ENCODE measurements around the gene THAP4.

The THAP4 gene, protein sequence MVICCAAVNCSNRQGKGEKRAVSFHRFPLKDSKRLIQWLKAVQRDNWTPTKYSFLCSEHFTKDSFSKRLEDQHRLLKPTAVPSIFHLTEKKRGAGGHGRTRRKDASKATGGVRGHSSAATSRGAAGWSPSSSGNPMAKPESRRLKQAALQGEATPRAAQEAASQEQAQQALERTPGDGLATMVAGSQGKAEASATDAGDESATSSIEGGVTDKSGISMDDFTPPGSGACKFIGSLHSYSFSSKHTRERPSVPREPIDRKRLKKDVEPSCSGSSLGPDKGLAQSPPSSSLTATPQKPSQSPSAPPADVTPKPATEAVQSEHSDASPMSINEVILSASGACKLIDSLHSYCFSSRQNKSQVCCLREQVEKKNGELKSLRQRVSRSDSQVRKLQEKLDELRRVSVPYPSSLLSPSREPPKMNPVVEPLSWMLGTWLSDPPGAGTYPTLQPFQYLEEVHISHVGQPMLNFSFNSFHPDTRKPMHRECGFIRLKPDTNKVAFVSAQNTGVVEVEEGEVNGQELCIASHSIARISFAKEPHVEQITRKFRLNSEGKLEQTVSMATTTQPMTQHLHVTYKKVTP

DNA sequence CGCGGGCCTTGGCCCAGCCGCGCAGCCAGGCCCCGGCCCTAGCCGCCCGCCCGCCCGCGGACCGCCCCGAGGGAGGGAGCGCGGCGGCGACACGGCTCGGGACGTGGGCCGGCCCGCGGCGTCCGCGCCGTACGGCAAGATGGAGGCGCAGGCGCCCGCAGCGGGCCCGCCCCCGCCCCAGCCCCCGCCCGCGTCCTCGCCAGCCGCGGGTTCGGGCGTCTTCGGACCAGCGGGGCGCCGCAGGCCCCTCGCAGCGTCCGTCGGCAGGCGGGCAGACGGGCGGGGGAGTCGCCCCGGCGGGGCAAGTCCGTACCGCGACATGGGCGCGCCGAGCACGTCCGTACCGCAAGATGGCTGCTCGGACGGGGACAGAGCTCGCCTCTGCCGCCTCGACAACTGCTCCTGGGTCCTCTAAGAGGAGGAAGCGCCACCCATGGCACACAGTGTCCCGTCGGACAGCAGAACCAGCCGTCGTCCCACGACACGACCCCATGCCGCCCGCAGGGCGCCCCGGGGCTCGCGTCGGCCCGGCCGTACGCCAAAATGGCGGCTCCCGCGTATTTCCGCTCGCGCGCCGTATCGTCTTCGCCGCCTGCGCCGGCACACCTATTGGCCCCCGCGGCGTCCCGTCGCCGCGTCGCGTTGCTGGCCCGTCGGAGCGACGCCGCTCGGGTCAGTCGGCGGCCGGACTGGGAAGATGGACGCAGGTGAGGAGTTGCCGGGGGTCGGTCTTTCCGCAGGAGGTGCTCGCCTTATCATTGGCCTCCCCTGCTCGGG, at the start of gene THAP4, which contains the start of gene ATG4B:
Gene THAP4 (minus strand): TSS at position 141 of the 777 bp plus-strand sequence. CDS start 141 bp downstream, outside the sequence.
Gene ATG4B (plus strand): TSS at position 676 of the 777 bp plus-strand sequence. CDS start 22 bp downstream, at position 698.
- TF ChIP-seq, protein P1, sequence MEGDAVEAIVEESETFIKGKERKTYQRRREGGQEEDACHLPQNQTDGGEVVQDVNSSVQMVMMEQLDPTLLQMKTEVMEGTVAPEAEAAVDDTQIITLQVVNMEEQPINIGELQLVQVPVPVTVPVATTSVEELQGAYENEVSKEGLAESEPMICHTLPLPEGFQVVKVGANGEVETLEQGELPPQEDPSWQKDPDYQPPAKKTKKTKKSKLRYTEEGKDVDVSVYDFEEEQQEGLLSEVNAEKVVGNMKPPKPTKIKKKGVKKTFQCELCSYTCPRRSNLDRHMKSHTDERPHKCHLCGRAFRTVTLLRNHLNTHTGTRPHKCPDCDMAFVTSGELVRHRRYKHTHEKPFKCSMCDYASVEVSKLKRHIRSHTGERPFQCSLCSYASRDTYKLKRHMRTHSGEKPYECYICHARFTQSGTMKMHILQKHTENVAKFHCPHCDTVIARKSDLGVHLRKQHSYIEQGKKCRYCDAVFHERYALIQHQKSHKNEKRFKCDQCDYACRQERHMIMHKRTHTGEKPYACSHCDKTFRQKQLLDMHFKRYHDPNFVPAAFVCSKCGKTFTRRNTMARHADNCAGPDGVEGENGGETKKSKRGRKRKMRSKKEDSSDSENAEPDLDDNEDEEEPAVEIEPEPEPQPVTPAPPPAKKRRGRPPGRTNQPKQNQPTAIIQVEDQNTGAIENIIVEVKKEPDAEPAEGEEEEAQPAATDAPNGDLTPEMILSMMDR (IDR thresholded peaks at IDR 0.05; ENCODE audit: low read length, missing control alignments) = no peak
- peak within 1 kb of the TSS; percentile 85 for H3K4me3 ChIP-seq (replicated peaks; ENCODE audit: low read depth, low read length)
- peak; percentile 86 for DNase-seq (ENCODE audit: low read depth)

DNA sequence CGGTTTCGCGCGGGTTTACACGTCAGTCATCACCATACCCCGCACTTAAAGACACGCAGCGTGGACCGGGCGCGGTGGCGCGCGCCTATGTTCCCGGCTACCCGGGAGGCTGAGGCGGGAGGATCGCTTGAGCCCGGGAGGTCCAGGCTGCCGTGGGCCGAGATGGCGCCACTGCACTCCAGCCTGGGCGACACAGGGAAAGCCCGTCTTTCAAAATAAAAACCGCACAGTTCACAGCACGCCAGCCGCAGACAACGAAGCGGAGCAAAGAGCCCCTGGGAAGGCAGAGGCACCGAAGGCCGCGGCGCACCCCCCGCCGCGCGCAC, 49.3 kb upstream of the THAP4 start:
- DNase-seq (ENCODE audit: low read depth) = no peak
- H3K4me3 ChIP-seq (replicated peaks; ENCODE audit: low read depth, low read length) = peak overlapping the region; percentile 81
- TF ChIP-seq, protein P1 (IDR thresholded peaks at IDR 0.05; ENCODE audit: low read length, missing control alignments) = no peak

DNA sequence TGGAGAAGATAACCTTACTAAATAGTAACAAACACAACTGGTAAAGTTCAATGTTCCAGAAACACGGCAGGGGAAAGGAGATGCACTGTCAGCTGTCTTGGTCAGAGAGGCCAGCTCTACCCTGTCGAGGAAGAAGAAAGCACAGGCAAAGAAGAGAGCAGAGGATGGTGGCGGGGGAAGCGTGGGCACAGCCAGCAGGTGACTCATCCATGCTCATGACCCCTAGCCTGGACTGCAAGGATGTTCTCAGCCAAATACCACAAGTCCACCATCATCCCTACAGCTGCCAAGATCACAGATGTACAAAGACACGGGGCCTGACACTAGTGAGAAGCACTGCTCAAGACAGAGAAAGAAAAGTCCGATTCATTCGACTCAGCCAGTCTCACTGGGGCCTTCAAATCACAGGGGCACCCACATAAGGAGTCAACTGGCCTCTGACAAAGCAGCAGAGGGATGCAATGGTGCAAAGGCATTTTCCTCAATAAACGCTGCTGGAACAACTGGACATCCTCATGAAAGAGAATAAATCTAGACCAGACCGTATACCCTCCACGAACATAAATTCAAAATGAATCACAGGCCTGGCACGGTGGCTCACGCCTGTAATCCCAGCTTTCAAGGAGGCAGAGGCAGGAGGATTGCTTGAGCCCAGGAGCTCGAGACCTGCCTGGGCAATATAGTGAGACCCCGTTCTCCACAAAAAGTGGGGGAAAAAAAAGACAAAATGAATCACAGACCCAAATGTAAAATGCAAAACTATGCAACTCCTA, 44.1 kb upstream of the THAP4 start:
- TF ChIP-seq, protein P1 (IDR thresholded peaks at IDR 0.05; ENCODE audit: low read length, missing control alignments) = no peak
- peak; percentile 94 for DNase-seq (ENCODE audit: low read depth)
- H3K4me3 ChIP-seq (replicated peaks; ENCODE audit: low read depth, low read length) = no peak overlapping the region

DNA sequence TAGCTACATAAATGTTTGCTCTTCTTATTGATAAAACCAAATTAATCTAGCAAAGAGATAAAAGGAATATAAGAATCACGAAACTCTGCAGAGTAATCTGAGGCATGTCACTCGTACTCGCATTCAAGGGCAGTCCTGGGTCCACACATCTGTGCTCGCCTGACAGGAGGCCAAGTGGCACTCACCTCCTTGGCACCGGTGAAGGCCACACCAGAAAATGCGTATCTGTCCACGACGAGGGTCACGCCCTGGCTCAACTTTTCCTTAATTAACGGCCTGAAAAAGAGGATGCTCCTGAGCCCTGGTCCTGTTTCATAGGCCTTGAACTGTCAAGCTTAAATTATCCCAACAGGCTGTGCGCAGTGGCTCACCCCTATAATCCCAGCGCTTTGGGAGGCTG, 43.1 kb upstream of the THAP4 start:
- DNase-seq (ENCODE audit: low read depth) = no peak
- no peak overlapping the region for H3K4me3 ChIP-seq (replicated peaks; ENCODE audit: low read depth, low read length)
- TF ChIP-seq, protein P1 (IDR thresholded peaks at IDR 0.05; ENCODE audit: low read length, missing control alignments) = no peak

DNA sequence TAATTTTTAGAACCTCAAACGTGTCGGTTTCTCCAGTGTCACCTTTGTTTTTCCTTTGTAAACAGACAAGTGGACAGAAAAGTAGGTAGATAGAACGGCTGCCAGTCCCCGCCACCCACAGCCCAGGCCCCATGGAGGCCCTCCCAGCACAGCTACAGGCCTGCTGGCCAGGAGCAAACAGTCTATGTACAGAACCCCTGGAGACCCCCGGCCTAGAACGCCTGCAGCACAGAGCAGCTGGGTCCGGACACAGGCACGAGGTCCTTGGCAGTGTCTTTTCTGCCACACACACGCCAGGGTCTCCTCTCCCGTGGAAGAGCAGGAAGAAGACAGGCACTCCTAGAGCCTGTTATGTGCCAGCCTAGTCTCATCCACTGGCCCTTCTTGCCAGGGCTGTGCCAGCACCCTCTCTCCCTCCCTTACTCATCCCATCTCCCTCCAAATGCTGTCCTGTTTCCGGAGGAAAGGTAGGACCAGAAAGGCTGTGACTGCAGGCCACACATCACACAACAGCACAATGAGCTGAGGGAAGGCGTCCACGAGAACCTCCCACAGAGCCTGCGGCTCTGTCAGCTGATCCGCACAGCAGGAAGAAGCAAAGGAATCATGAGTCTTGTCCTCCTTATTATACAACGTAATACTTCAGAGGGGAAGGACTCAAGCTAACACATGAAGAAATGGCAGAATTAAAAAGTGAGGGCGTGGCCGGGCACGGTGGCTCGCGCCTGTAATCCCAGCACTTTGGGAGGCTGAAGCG, 42.0 kb upstream of the THAP4 start:
- H3K4me3 ChIP-seq (replicated peaks; ENCODE audit: low read depth, low read length) = no peak overlapping the region
- TF ChIP-seq, protein P1 (IDR thresholded peaks at IDR 0.05; ENCODE audit: low read length, missing control alignments) = no peak
- no peak for DNase-seq (ENCODE audit: low read depth)

DNA sequence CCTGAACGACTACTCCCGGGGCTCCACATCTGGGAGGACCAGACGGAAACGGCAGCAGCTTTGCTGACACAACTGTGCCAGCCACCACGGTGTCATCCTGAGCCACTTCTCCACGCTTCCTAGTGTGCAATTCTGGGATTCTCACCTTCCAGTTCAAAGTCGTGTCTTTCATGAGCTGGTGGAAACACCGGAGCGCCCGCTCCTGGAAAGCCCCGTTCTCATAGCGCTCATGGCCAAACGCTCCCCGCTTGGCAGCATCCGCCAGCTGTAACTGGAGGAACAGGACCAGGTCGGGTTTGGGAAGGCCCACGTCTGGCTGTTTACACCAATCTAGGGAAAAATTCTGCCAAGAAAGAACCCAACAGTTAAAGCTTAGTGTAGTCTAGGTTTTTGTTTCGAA, 41.3 kb upstream of the THAP4 start:
- no peak for DNase-seq (ENCODE audit: low read depth)
- no peak overlapping the region for H3K4me3 ChIP-seq (replicated peaks; ENCODE audit: low read depth, low read length)
- TF ChIP-seq, protein P1 (IDR thresholded peaks at IDR 0.05; ENCODE audit: low read length, missing control alignments) = no peak

Measured in fibroblast of pulmonary artery (primary cell).